ENCODE measurements around the gene FMO4. TPM values are rescaled to one million over a fixed set of nuclear protein-coding genes. Genes with fewer than 3 reads are reported as not detected.
"Not testable (repeated sequence)": the region's sequence is repeated elsewhere in the genome, so short reads cannot be mapped to it uniquely, and the experiment has no call there.

The FMO4 gene
- total RNA-seq, 1 experiment from 2014 or later = 4.1 TPM

GRCh38 chr1:171310661-171311087 is 3.3 kb upstream of the FMO4 start:
- DNase-seq (ENCODE audit: low read depth, low spot score) = no peak
- in situ Hi-C loops (cut with HindIII; ENCODE audit: low pct_unique_long_range_greater_than_20kb, low sequenced_read_pairs) = no loop called here

GRCh38 chr1:171311771-171312558 is 2.0 kb upstream of the FMO4 start:
- in situ Hi-C loops (cut with HindIII; ENCODE audit: low pct_unique_long_range_greater_than_20kb, low sequenced_read_pairs) = no loop called here
- DNase-seq (ENCODE audit: low read depth, low spot score) = no peak

GRCh38 chr1:171313319-171313834 is 606 bp upstream of the FMO4 start:
- in situ Hi-C loops (cut with HindIII; ENCODE audit: low pct_unique_long_range_greater_than_20kb, low sequenced_read_pairs) = no loop called here

GRCh38 chr1:171329251-171329650 is 15.3 kb downstream of the FMO4 start:
- in situ Hi-C loops (cut with HindIII; ENCODE audit: low pct_unique_long_range_greater_than_20kb, low sequenced_read_pairs) = no loop called here
- no peak for DNase-seq (ENCODE audit: low read depth, low spot score)

More at GRCh38 chr1:171313319-171313834, 606 bp upstream of the FMO4 start:
- DNase-seq (ENCODE audit: low read depth, low spot score) = peak; percentile 6

- in situ Hi-C loops (cut with HindIII; ENCODE audit: low pct_unique_long_range_greater_than_20kb, low sequenced_read_pairs) = no loop called here
- no peak for DNase-seq (ENCODE audit: low read depth, low spot score)
Measured at GRCh38 chr1:171334024-171334640, 20.1 kb downstream of the FMO4 start.

- in situ Hi-C loops (cut with HindIII; ENCODE audit: low pct_unique_long_range_greater_than_20kb, low sequenced_read_pairs) = no loop called here
- DNase-seq (ENCODE audit: low read depth, low spot score) = no peak
Measured at GRCh38 chr1:171335964-171336363, 22.0 kb downstream of the FMO4 start.

- in situ Hi-C loops (cut with HindIII; ENCODE audit: low pct_unique_long_range_greater_than_20kb, low sequenced_read_pairs) = not testable (repeated sequence)
- DNase-seq (ENCODE audit: low read depth, low spot score) = peak; percentile 26
Measured at GRCh38 chr1:171339345-171339744, 25.4 kb downstream of the FMO4 start.

GRCh38 chr1:171343727-171344472 is 29.9 kb downstream of the FMO4 start:
- in situ Hi-C loops (cut with HindIII; ENCODE audit: low pct_unique_long_range_greater_than_20kb, low sequenced_read_pairs) = no loop called here
- no peak for DNase-seq (ENCODE audit: low read depth, low spot score)

- no peak for DNase-seq (ENCODE audit: low read depth, low spot score)
- in situ Hi-C loops (cut with HindIII; ENCODE audit: low pct_unique_long_range_greater_than_20kb, low sequenced_read_pairs) = no loop called here
Measured at GRCh38 chr1:171344473-171344820, 30.5 kb downstream of the FMO4 start.

- in situ Hi-C loops (cut with HindIII; ENCODE audit: low pct_unique_long_range_greater_than_20kb, low sequenced_read_pairs) = no loop called here
- no peak for DNase-seq (ENCODE audit: low read depth, low spot score)
Measured at GRCh38 chr1:171345536-171345935, 31.6 kb downstream of the FMO4 start.

- DNase-seq (ENCODE audit: low read depth, low spot score) = no peak
- in situ Hi-C loops (cut with HindIII; ENCODE audit: low pct_unique_long_range_greater_than_20kb, low sequenced_read_pairs) = no loop called here
Measured at GRCh38 chr1:171346881-171347280, 32.9 kb downstream of the FMO4 start.

GRCh38 chr1:171350594-171350993 is 36.6 kb downstream of the FMO4 start:
- no peak for DNase-seq (ENCODE audit: low read depth, low spot score)
- in situ Hi-C loops (cut with HindIII; ENCODE audit: low pct_unique_long_range_greater_than_20kb, low sequenced_read_pairs) = no loop called here

GRCh38 chr1:171351961-171352360 is 38.0 kb downstream of the FMO4 start:
- DNase-seq (ENCODE audit: low read depth, low spot score) = no peak
- in situ Hi-C loops (cut with HindIII; ENCODE audit: low pct_unique_long_range_greater_than_20kb, low sequenced_read_pairs) = no loop called here

- in situ Hi-C loops (cut with HindIII; ENCODE audit: low pct_unique_long_range_greater_than_20kb, low sequenced_read_pairs) = no loop called here
- no peak for DNase-seq (ENCODE audit: low read depth, low spot score)
Measured at GRCh38 chr1:171352554-171352953, 38.6 kb downstream of the FMO4 start.

GRCh38 chr1:171355727-171356126 is 41.7 kb downstream of the FMO4 start:
- no peak for DNase-seq (ENCODE audit: low read depth, low spot score)
- in situ Hi-C loops (cut with HindIII; ENCODE audit: low pct_unique_long_range_greater_than_20kb, low sequenced_read_pairs) = no loop called here

- in situ Hi-C loops (cut with HindIII; ENCODE audit: low pct_unique_long_range_greater_than_20kb, low sequenced_read_pairs) = no loop called here
- no peak for DNase-seq (ENCODE audit: low read depth, low spot score)
Measured at GRCh38 chr1:171357179-171357578, 43.2 kb downstream of the FMO4 start.

- in situ Hi-C loops (cut with HindIII; ENCODE audit: low pct_unique_long_range_greater_than_20kb, low sequenced_read_pairs); DNase-seq (ENCODE audit: low read depth, low spot score): not testable (repeated sequence)
Measured at GRCh38 chr1:171359355-171359648, 45.3 kb downstream of the FMO4 start.

GRCh38 chr1:171359731-171360527 is 45.9 kb downstream of the FMO4 start:
- in situ Hi-C loops (cut with HindIII; ENCODE audit: low pct_unique_long_range_greater_than_20kb, low sequenced_read_pairs) = not testable (repeated sequence)
- DNase-seq (ENCODE audit: low read depth, low spot score) = peak; percentile 65
